Fibroblast of mammary gland (primary cell): ENCODE data around the gene VWDE.
A peak's percentile ranks its signal among the peaks of the same experiment; 100 is the strongest.
"Not testable (repeated sequence)": the region's sequence is repeated elsewhere in the genome, so short reads cannot be mapped to it uniquely, and the experiment has no call there.

Experiments
- DNase-seq: peaks from one replicate; pipeline ENCODE4 v3.0.0-alpha.2; 2010; ENCODE audit warnings: low read depth
- H3K4me3 ChIP-seq: 2 replicates; pipeline ENCODE4 v1.5.1; 2011; ENCODE audit warnings: low read depth, mild to moderate bottlenecking, low read length, moderate library complexity; ENCODE audit not compliant: control insufficient read depth
- TF ChIP-seq, protein P1 (sequence below): conservative IDR thresholded peaks from 2 replicates; pipeline ENCODE4 v1.5.1; 2011; ENCODE audit warnings: low read depth, low read length, inconsistent platforms; ENCODE audit not compliant: control insufficient read depth, insufficient read depth

The VWDE gene

DNA sequence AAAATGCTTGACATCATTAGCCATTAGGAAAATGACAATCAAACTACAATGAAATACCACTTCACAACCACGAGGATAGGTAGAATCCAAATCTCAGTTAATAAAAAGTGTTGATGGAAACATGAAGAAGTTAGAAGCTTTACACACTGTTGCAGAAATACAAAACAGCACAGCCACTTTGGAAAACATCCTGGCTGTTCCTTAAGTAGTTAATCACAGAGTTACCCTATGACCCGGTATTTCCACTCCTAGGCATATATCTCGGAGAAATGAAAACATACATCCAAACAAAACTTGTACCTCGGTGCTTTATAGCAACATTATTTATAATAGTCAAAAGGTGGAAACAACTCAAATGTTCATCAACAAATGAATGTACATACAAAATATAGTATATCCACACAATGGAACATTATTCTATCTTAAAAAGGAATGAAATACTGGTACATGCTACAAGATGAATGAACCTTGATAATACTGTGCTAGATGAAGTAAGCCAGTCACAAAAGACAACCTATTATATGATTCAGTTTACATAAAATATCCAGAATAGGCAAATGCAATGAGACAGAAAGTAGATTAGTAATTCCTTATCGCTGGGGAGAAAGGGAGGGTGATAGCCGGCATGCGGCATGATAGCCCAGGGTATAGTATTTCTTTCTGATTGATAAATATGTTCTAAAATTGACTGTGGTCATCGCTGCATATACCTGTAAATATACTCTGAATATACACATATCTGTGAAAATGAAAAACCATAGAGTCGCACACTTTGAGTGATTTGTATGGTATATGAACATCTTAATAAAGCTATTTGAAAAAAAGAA is 1.9 kb downstream of the VWDE start:
- TF ChIP-seq, protein P1, sequence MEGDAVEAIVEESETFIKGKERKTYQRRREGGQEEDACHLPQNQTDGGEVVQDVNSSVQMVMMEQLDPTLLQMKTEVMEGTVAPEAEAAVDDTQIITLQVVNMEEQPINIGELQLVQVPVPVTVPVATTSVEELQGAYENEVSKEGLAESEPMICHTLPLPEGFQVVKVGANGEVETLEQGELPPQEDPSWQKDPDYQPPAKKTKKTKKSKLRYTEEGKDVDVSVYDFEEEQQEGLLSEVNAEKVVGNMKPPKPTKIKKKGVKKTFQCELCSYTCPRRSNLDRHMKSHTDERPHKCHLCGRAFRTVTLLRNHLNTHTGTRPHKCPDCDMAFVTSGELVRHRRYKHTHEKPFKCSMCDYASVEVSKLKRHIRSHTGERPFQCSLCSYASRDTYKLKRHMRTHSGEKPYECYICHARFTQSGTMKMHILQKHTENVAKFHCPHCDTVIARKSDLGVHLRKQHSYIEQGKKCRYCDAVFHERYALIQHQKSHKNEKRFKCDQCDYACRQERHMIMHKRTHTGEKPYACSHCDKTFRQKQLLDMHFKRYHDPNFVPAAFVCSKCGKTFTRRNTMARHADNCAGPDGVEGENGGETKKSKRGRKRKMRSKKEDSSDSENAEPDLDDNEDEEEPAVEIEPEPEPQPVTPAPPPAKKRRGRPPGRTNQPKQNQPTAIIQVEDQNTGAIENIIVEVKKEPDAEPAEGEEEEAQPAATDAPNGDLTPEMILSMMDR, result no peak
- H3K4me3 ChIP-seq, result no peak overlapping the region
- no peak for DNase-seq

- TF ChIP-seq, protein P1, result no peak
- no peak overlapping the region for H3K4me3 ChIP-seq
- DNase-seq, result no peak
Observed at GRCh38 chr7:12398186-12398585, 5.5 kb downstream of the VWDE start.

- DNase-seq, result no peak
- TF ChIP-seq, protein P1, result no peak
- no peak overlapping the region for H3K4me3 ChIP-seq
Observed at GRCh38 chr7:12397671-12398070, 6.0 kb downstream of the VWDE start.

DNA sequence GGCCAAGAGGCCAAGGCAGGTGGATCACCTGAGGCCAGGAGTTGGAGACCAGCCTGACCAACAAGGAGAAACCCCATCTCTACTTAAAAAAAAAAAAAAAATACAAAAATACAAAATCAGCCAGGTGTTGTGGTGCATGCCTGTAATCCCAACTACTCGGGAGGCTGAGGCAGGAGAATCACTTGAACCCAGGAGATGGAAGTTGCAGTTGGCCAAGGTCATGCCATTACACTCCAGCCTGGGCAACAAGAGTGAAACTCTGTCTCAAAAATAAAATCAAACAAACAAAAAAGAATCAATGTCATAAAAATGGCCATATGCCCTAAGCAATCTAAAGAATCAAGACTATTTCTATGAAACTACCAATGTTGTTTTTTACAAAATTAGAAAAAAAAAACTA is 7.0 kb downstream of the VWDE start:
- not testable (repeated sequence) for DNase-seq, H3K4me3 ChIP-seq

DNA sequence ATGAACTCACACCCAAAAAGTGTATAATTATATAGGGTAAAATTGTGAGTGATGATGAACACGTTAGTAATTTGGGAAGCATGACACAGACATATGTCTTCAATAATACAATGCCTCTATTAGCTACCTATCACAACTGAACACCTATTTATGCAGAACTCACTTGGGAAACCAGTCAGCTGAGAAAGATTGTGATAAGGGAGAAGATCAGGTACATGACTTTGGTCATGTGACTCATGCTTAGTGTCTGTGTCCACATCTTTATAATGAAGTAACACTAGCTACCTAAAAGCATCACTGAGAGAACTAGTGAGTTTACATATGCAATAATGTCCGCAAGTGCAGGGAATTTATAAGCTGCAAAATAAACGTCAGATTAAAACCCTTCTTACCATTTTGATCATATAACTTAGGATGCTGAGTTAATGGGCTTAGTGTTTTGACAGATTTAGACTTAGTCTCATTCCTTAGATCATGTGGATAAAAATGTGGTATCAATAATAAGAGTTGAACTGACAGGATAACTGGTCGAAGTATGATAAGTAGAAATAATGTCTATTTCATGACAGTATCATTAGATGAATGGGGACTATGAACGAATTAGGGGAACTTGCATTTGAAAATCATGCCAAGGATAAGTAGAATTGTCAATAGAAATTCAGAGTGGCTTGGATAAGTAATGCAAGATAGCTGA is 11.6 kb downstream of the VWDE start:
- TF ChIP-seq, protein P1, result no peak
- H3K4me3 ChIP-seq, result no peak overlapping the region
- DNase-seq, result no peak

- TF ChIP-seq, protein P1, result peak; percentile 90
- no peak overlapping the region for H3K4me3 ChIP-seq
- peak; percentile 73 for DNase-seq
Observed at GRCh38 chr7:12389089-12389700, 14.5 kb downstream of the VWDE start.

GRCh38 chr7:12386313-12386740 is 17.3 kb downstream of the VWDE start:
- no peak overlapping the region for H3K4me3 ChIP-seq
- no peak for DNase-seq
- TF ChIP-seq, protein P1, result no peak
